H9 (cell line): ENCODE measurements around the gene SPCS3. TPM values are rescaled to one million over a fixed set of nuclear protein-coding genes. Genes with fewer than 3 reads are reported as not detected.

Experiments
- DNase-seq: peaks from one replicate; pipeline ENCODE4 v3.0.0-alpha.2; 2017
- H2AFZ ChIP-seq: one replicate; pipeline ENCODE4 v1.6.1; 2013; ENCODE audit warnings: mild to moderate bottlenecking, low read length, control low read depth, moderate library complexity
- H2AK5ac ChIP-seq: 2 replicates; pipeline ENCODE4 v1.6.1; 2013; ENCODE audit warnings: low read length, control low read depth, mixed read lengths; ENCODE audit not compliant: insufficient read length
- H2BK120ac ChIP-seq: one replicate; pipeline ENCODE4 v1.6.1; 2013; ENCODE audit warnings: low read depth, mild to moderate bottlenecking, low read length, control low read depth, inconsistent platforms; ENCODE audit not compliant: poor library complexity, severe bottlenecking
- H2BK12ac ChIP-seq: 2 replicates; pipeline ENCODE4 v1.6.1; 2013; ENCODE audit warnings: low read length, control low read depth, mixed read lengths, low read depth; ENCODE audit not compliant: insufficient read length
- H2BK15ac ChIP-seq: 2 replicates; pipeline ENCODE4 v1.6.1; 2013; ENCODE audit warnings: low read depth, low read length, control low read depth
- H2BK20ac ChIP-seq: one replicate; pipeline ENCODE4 v1.6.1; 2013; ENCODE audit warnings: low read depth, mild to moderate bottlenecking, low read length, control low read depth, inconsistent platforms; ENCODE audit not compliant: poor library complexity, severe bottlenecking
- H2BK5ac ChIP-seq: 2 replicates; pipeline ENCODE4 v1.6.1; 2013; ENCODE audit warnings: low read length, control low read depth, mixed read lengths; ENCODE audit not compliant: insufficient read length
- H3K14ac ChIP-seq: 2 replicates; pipeline ENCODE4 v1.6.1; 2013; ENCODE audit warnings: low read length, control low read depth; ENCODE audit not compliant: insufficient read depth
- H3K18ac ChIP-seq: 2 replicates; pipeline ENCODE4 v1.6.1; 2013; ENCODE audit warnings: low read depth, mild to moderate bottlenecking, mixed read lengths, low read length, control low read depth; ENCODE audit not compliant: insufficient read length
- H3K23ac ChIP-seq: 2 replicates; pipeline ENCODE4 v1.6.1; 2013; ENCODE audit warnings: low read length, control low read depth, mixed read lengths, low read depth; ENCODE audit not compliant: insufficient read length
- H3K23me2 ChIP-seq: 2 replicates; pipeline ENCODE4 v1.6.1; 2013; ENCODE audit warnings: low read depth, mild to moderate bottlenecking, mixed read lengths, low read length, control low read depth; ENCODE audit not compliant: insufficient read length, poor library complexity, severe bottlenecking
- H3K27ac ChIP-seq: 2 replicates; pipeline ENCODE4 v1.5.1; 2013; ENCODE audit warnings: low read length, control low read depth, mixed read lengths, low read depth; ENCODE audit not compliant: insufficient read length
- H3K27me3 ChIP-seq: 2 replicates; pipeline ENCODE4 v1.6.1; 2013; ENCODE audit warnings: low read length, control low read depth, inconsistent platforms; ENCODE audit not compliant: insufficient read depth
- H3K4ac ChIP-seq: 2 replicates; pipeline ENCODE4 v1.6.1; 2013; ENCODE audit warnings: low read depth, mild to moderate bottlenecking, control low read depth, inconsistent platforms, low read length, moderate library complexity
- H3K4me1 ChIP-seq: 2 replicates; pipeline ENCODE4 v1.6.1; 2013; ENCODE audit warnings: low read length, control low read depth, inconsistent platforms; ENCODE audit not compliant: insufficient read depth
- H3K4me2 ChIP-seq: 2 replicates; pipeline ENCODE4 v1.6.1; 2013; ENCODE audit warnings: low read length, control low read depth, mixed read lengths; ENCODE audit not compliant: insufficient read length, insufficient read depth
- H3K56ac ChIP-seq: 2 replicates; pipeline ENCODE4 v1.6.1; 2013; ENCODE audit warnings: low read depth, mild to moderate bottlenecking, mixed read lengths, low read length, control low read depth; ENCODE audit not compliant: insufficient read length
- H3K79me1 ChIP-seq: 2 replicates; pipeline ENCODE4 v1.6.1; 2013; ENCODE audit warnings: low read depth, mild to moderate bottlenecking, moderate library complexity, low read length, control low read depth, inconsistent platforms; ENCODE audit not compliant: insufficient read depth, poor library complexity, severe bottlenecking
- H3K79me2 ChIP-seq: 2 replicates; pipeline ENCODE4 v1.6.1; 2013; ENCODE audit warnings: low read length, control low read depth, inconsistent platforms; ENCODE audit not compliant: insufficient read depth
- H3K9ac ChIP-seq: 2 replicates; pipeline ENCODE4 v1.6.1; 2013; ENCODE audit warnings: low read length, control low read depth, mixed read lengths; ENCODE audit not compliant: insufficient read length; ENCODE audit errors: extremely low read depth
- H3K9me3 ChIP-seq: one replicate; pipeline ENCODE4 v1.6.1; 2013; ENCODE audit warnings: low read depth, low read length, inconsistent platforms; ENCODE audit not compliant: control insufficient read depth
- H3T11ph ChIP-seq: one replicate; pipeline ENCODE4 v1.6.1; 2013; ENCODE audit warnings: mild to moderate bottlenecking, low read length, control low read depth, inconsistent platforms
- H4K20me1 ChIP-seq: one replicate; pipeline ENCODE4 v1.6.1; 2013; ENCODE audit not compliant: control insufficient read depth, insufficient read length, insufficient read depth
- H4K5ac ChIP-seq: 2 replicates; pipeline ENCODE4 v1.6.1; 2013; ENCODE audit warnings: low read depth, mild to moderate bottlenecking, mixed read lengths, low read length, control low read depth; ENCODE audit not compliant: insufficient read length
- H4K8ac ChIP-seq: replicated peaks from 2 replicates; pipeline ENCODE4 v1.6.1; 2013; ENCODE audit warnings: low read length, control low read depth, mixed read lengths, low read depth; ENCODE audit not compliant: insufficient read length
- H4K91ac ChIP-seq: 2 replicates; pipeline ENCODE4 v1.6.1; 2013; ENCODE audit warnings: low read depth, mild to moderate bottlenecking, moderate library complexity, mixed read lengths, low read length, control low read depth; ENCODE audit not compliant: insufficient read length
- H3K27ac Mint-ChIP-seq, 3 experiments: 2 replicates in 2 of 3; 3 replicates in 1 of 3; pipeline ENCODE4 v1.8.0; 2020 to 2021; ENCODE audit warnings: mixed read lengths in 3 of 3, mild to moderate bottlenecking in 1 of 3, moderate library complexity in 1 of 3
- H3K27me3 Mint-ChIP-seq: 2 replicates; pipeline ENCODE4 v1.8.0; 2021; ENCODE audit warnings: low read depth, mild to moderate bottlenecking, moderate library complexity, mixed read lengths
- H3K36me3 Mint-ChIP-seq, 3 experiments: 2 replicates in 2 of 3; 3 replicates in 1 of 3; pipeline ENCODE4 v1.8.0; 2020 to 2021; ENCODE audit warnings: low read depth in 3 of 3, mixed read lengths in 3 of 3; ENCODE audit not compliant: insufficient read depth in 1 of 3
- H3K4me1 Mint-ChIP-seq, 2 experiments: 2 replicates each; pipeline ENCODE4 v1.8.0; 2020; ENCODE audit warnings: mixed read lengths in 2 of 2
- H3K4me3 Mint-ChIP-seq, 2 experiments: 2 replicates in 1 of 2; 3 replicates in 1 of 2; pipeline ENCODE4 v1.8.0; 2020 to 2021; ENCODE audit warnings: mild to moderate bottlenecking in 2 of 2, mixed read lengths in 2 of 2, moderate library complexity in 1 of 2
- H3K9me3 Mint-ChIP-seq, 2 experiments: 2 replicates in 1 of 2; 3 replicates in 1 of 2; pipeline ENCODE4 v1.8.0; 2020; ENCODE audit warnings: mild to moderate bottlenecking in 2 of 2, mixed read lengths in 2 of 2, moderate library complexity in 1 of 2
- WGBS: extraction: QIAGEN DNeasy Blood & Tissue Kit; methylation state at CpG from one replicate; pipeline ENCODE4 v1.1.7; 2013; ENCODE audit warnings: missing lambda C conversion rate, low lambda C conversion rate, mixed read lengths; ENCODE audit not compliant: insufficient read length; ENCODE audit errors: extremely low coverage; 5-methylcytosine and 5-hydroxymethylcytosine counted together
- total RNA-seq: library from RNA; stranded (reverse); gene quantifications from 2 replicates; pipeline ENCODE4 v1.2.1, GENCODE V29; 2021
- TF ChIP-seq, protein P1 (sequence below): fragments of 200-600 bp; sonication (generic); conservative IDR thresholded peaks from 3 replicates; pipeline ENCODE4 v1.8.0; 2021; ENCODE audit warnings: antibody characterized with exemption, mild to moderate bottlenecking

The SPCS3 gene
- total RNA-seq, 1 experiment from 2014 or later = 113 TPM

DNA sequence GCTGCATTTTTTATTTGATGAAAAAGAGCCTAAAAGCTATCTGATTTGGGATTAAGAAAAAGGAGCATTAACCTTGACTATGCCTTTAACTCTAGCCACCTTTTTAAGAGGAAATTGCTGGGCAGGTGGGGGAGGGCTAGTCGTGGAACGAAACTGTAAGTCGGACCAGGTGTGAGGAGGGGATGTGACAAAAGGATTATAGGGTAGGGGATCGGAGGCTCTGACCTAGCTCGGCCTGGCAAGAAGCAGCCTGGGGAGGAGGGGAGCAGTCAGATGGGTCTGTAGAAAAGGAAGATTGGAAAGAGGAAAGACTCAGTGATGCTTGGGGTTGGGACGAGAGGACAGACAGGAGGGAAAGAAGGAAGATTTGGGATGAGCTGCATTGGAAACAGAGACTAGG lies 21.1 kb upstream of the SPCS3 start:
- Histone ChIP-seq H2AFZ (no peak overlapping the region), H2AK5ac (no peak overlapping the region), H3K79me2 (no peaks in the 10 kb centered on the region), H3K27ac (no peak overlapping the region), H4K8ac (no peak overlapping the region), H4K20me1 (no peaks in the 10 kb centered on the region), H3K4me1 (no peaks in the 10 kb centered on the region; the same call in 1 of the 2 replicates), H3K79me1 (no peaks in the 10 kb centered on the region), H3K9ac (no peak overlapping the region), H3K4ac (no peak overlapping the region), H3K14ac (no peak overlapping the region), H3K23me2 (no peaks in the 10 kb centered on the region), H2BK12ac (no peak overlapping the region), H3K9me3 (no peaks in the 10 kb centered on the region), H2BK120ac (no peak overlapping the region), H2BK15ac (no peak overlapping the region), H3K23ac (no peak overlapping the region), H3K56ac (no peak overlapping the region), H4K91ac (no peak overlapping the region), H3K27me3 (no peaks in the 10 kb centered on the region), H4K5ac (no peak overlapping the region), H2BK20ac (no peak overlapping the region), H2BK5ac (no peak overlapping the region), H3T11ph (no peak overlapping the region), H3K4me2 (no peak overlapping the region), H3K18ac (no peak overlapping the region)
- Mint-ChIP-seq H3K27ac (no peak overlapping the region), H3K4me3 (no peak overlapping the region), H3K27me3 (peaks cover 11% of the 10 kb centered on the region), H3K4me1 (peaks cover 6 to 10% of the 10 kb centered on the region in 2 experiments), H3K9me3 (no peaks in the 10 kb centered on the region), H3K36me3 (no peaks in the 10 kb centered on the region)
- TF ChIP-seq, protein P1, sequence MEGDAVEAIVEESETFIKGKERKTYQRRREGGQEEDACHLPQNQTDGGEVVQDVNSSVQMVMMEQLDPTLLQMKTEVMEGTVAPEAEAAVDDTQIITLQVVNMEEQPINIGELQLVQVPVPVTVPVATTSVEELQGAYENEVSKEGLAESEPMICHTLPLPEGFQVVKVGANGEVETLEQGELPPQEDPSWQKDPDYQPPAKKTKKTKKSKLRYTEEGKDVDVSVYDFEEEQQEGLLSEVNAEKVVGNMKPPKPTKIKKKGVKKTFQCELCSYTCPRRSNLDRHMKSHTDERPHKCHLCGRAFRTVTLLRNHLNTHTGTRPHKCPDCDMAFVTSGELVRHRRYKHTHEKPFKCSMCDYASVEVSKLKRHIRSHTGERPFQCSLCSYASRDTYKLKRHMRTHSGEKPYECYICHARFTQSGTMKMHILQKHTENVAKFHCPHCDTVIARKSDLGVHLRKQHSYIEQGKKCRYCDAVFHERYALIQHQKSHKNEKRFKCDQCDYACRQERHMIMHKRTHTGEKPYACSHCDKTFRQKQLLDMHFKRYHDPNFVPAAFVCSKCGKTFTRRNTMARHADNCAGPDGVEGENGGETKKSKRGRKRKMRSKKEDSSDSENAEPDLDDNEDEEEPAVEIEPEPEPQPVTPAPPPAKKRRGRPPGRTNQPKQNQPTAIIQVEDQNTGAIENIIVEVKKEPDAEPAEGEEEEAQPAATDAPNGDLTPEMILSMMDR = no peak
- no peak for DNase-seq
- WGBS = no CpG with 5 or more reads among the region's 6 CpGs
